Retinal pigment epithelial cell (primary cell): ENCODE results near the gene KDM4F.
A peak's percentile ranks its signal among the peaks of the same experiment; 100 is the strongest.

Experiments used
- DNase-seq: peaks from one replicate; pipeline ENCODE4 v3.0.0-alpha.2; 2010; ENCODE audit warnings: low read depth
- H3K4me3 ChIP-seq: 2 replicates; pipeline ENCODE4 v1.5.1; 2011; ENCODE audit warnings: mild to moderate bottlenecking, low read length, control low read depth, moderate library complexity
- TF ChIP-seq, protein P1 (sequence below): conservative IDR thresholded peaks from 2 replicates; pipeline ENCODE4 v1.5.1; 2011; ENCODE audit warnings: low read depth, low read length, control low read depth, inconsistent platforms

Gene KDM4F

GRCh38 chr11:95089620-95090542 is 40.7 kb downstream of the KDM4F start, which contains the start of gene ENDOD1:
Gene ENDOD1 (plus strand): TSS chr11:95089846. CDS start chr11:95089928, 82 bp downstream.
- H3K4me3 ChIP-seq, result peak within 1 kb of the TSS; percentile 69
- TF ChIP-seq, protein P1, sequence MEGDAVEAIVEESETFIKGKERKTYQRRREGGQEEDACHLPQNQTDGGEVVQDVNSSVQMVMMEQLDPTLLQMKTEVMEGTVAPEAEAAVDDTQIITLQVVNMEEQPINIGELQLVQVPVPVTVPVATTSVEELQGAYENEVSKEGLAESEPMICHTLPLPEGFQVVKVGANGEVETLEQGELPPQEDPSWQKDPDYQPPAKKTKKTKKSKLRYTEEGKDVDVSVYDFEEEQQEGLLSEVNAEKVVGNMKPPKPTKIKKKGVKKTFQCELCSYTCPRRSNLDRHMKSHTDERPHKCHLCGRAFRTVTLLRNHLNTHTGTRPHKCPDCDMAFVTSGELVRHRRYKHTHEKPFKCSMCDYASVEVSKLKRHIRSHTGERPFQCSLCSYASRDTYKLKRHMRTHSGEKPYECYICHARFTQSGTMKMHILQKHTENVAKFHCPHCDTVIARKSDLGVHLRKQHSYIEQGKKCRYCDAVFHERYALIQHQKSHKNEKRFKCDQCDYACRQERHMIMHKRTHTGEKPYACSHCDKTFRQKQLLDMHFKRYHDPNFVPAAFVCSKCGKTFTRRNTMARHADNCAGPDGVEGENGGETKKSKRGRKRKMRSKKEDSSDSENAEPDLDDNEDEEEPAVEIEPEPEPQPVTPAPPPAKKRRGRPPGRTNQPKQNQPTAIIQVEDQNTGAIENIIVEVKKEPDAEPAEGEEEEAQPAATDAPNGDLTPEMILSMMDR, result peak; percentile 16
- no peak for DNase-seq

- DNase-seq, result no peak
- TF ChIP-seq, protein P1, result no peak
- no peak overlapping the region for H3K4me3 ChIP-seq
Measured at GRCh38 chr11:95091663-95092180, 42.5 kb downstream of the KDM4F start.

DNA sequence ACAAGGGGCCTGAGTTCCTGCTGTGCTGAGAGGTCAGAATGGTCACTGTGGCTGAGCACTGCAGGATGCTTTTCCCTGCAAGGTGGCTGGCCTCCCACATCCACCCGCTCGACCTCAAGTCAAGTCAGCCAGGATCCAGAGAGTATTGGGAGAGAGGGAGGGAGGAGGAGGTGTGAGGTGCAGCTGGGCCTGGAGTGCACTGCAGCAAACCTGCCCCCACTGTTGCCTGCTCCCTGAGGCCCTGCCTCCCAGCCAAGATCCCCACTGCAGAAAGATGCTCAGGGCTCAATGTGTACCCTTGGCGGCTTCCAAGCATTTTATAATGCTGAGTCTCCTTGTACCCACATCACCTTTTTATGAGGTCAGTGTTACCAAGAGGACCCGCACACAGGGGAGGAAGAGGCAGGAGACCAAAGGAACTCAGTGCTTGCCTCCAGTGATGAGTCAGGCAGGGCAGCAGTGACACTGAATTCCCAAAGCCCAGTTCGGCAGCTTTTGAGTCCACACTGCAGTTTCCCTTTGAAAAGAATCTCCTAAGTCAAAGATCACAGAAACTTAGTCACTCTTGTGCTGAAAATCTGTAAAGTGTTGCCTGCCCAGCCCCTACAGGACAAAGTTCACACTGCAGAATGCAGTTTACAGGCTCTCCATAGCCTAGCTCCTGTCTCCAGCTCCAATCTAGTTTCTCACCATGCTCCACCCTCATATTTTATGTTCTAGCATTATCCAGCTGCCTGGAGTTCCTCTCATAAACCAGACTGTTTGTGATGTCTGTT is 43.5 kb downstream of the KDM4F start:
- DNase-seq, result no peak
- no peak overlapping the region for H3K4me3 ChIP-seq
- TF ChIP-seq, protein P1, result peak; percentile 76

DNA sequence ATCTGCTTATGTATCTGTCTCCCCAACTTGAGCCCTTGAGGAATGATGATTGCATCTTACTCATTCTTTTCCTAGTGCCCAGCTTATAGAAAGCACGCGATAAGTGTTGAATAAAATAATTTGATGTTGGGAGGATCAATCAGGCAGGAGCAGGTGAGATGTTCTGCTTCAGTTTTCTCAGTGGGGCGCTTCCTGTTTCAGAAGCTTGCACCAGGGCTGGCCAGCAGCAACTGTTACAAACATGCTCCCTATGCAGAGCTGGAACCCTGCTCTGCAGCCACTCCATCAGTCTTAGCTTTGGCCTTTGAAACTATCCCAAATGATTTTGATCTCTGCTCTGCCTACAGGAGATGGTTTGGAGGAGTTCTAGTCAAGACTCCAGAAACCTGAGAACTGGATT is 44.3 kb downstream of the KDM4F start:
- TF ChIP-seq, protein P1, result no peak
- no peak overlapping the region for H3K4me3 ChIP-seq
- no peak for DNase-seq

- no peak overlapping the region for H3K4me3 ChIP-seq
- TF ChIP-seq, protein P1, result no peak
- DNase-seq, result peak; percentile 37
Measured at GRCh38 chr11:95095858-95096587, 46.8 kb downstream of the KDM4F start.

GRCh38 chr11:95097209-95097608 is 48.0 kb downstream of the KDM4F start:
- no peak overlapping the region for H3K4me3 ChIP-seq
- DNase-seq, result no peak
- TF ChIP-seq, protein P1, result no peak
